ENCODE measurements around the gene LZIC.

Gene LZIC

GRCh38 chr1:9910076-9910422 is 33.1 kb downstream of the LZIC start, which contains the start of gene CTNNBIP1:
Gene CTNNBIP1 (minus strand): TSS chr1:9910269. CDS start chr1:9872064, 38,205 bp downstream.
- no peak for DNase-seq

- no peak for DNase-seq
These were observed 33.8 kb downstream of the LZIC start for GRCh38 chr1:9909234-9910046.

- DNase-seq = no peak
These were observed 34.3 kb downstream of the LZIC start for GRCh38 chr1:9908871-9909233.

GRCh38 chr1:9907441-9907840 is 35.8 kb downstream of the LZIC start:
- no peak for DNase-seq

- no peak for DNase-seq
These were observed 36.7 kb downstream of the LZIC start for GRCh38 chr1:9906466-9906865.

- DNase-seq = no peak
These were observed 38.2 kb downstream of the LZIC start for GRCh38 chr1:9905010-9905409.

GRCh38 chr1:9904596-9904995 is 38.6 kb downstream of the LZIC start:
- peak in 1 of 2 donors; percentile 18 for DNase-seq

GRCh38 chr1:9903801-9904527 is 39.2 kb downstream of the LZIC start:
- no peak for DNase-seq

GRCh38 chr1:9902060-9902452 is 41.1 kb downstream of the LZIC start:
- no peak for DNase-seq

- DNase-seq = no peak
These were observed 41.8 kb downstream of the LZIC start for GRCh38 chr1:9901148-9902059.

- DNase-seq = peak; percentile 91
These were observed 42.8 kb downstream of the LZIC start for GRCh38 chr1:9900142-9901043.

- no peak for DNase-seq
These were observed 49.1 kb downstream of the LZIC start for GRCh38 chr1:9894115-9894514.

GRCh38 chr1:9892563-9893528 is 50.3 kb downstream of the LZIC start:
- peak; percentile 84 to 88 for DNase-seq

- no peak for DNase-seq
These were observed 52.0 kb downstream of the LZIC start for GRCh38 chr1:9891207-9891606.

- DNase-seq = peak; percentile 11 to 48
These were observed 52.9 kb downstream of the LZIC start for GRCh38 chr1:9890224-9890731.

GRCh38 chr1:9889411-9889810 is 53.8 kb downstream of the LZIC start:
- DNase-seq = no peak

GRCh38 chr1:9888886-9889285 is 54.3 kb downstream of the LZIC start:
- no peak for DNase-seq

- no peak for DNase-seq
These were observed 56.1 kb downstream of the LZIC start for GRCh38 chr1:9887070-9887469.

GRCh38 chr1:9886092-9886742 is 57.0 kb downstream of the LZIC start:
- DNase-seq = no peak

- no peak for DNase-seq
These were observed 58.4 kb downstream of the LZIC start for GRCh38 chr1:9884805-9885204.
